A549 (cell line): ENCODE results near the gene DLG2.

Source experiments
- CEBPB ChIP-seq, 2 experiments: fragments of >200 bp in 1 of 2; sonication (Bioruptor Twin) in 1 of 2; formaldehyde crosslinking in 1 of 2; IDR thresholded peaks; 2 replicates each; pipeline ENCODE4 v1.6.1; 2012 to 2016
- CTCF ChIP-seq: fragments of >200 bp; sonication (Bioruptor Twin); formaldehyde crosslinking; IDR thresholded peaks from 3 replicates; pipeline ENCODE4 v1.5.1; 2016
- EHF ChIP-seq: fragments of 250-450 bp; sonication (Bioruptor Pico); IDR thresholded peaks from 2 replicates; pipeline ENCODE4 v1.5.0; 2020; ENCODE audit warnings: mild to moderate bottlenecking
- MAZ ChIP-seq: fragments of 150-350 bp; IDR thresholded peaks from 2 replicates; pipeline ENCODE4 v1.6.1; 2014; ENCODE audit warnings: antibody characterized with exemption, low read depth, low read length, borderline replicate concordance
- MYC ChIP-seq: IDR thresholded peaks from 2 replicates; pipeline ENCODE4 v1.6.1; 2012; ENCODE audit warnings: mild to moderate bottlenecking, inconsistent platforms, low read length, improper control_type of control experiment, borderline replicate concordance
- POLR2A ChIP-seq: IDR thresholded peaks from 2 replicates; pipeline ENCODE4 v1.6.1; 2012; ENCODE audit warnings: mild to moderate bottlenecking, low read length
- RCOR1 ChIP-seq: fragments of 150-350 bp; IDR thresholded peaks from 2 replicates; pipeline ENCODE4 v1.6.1; 2014; ENCODE audit warnings: antibody characterized with exemption, low read length, low read depth

GRCh38 chr11:85088286-85088685 is 538.9 kb downstream of the DLG2 start:
- TF ChIP-seq RCOR1, result no peak
- TF ChIP-seq CTCF, result no peak
- no peak for TF ChIP-seq CEBPB (IDR thresholded peaks at IDR 0.05)
- no peak for TF ChIP-seq EHF (CRISPR knock-in tag)
- TF ChIP-seq MYC, result no peak
- TF ChIP-seq POLR2A, result no peak
- no peak for TF ChIP-seq MAZ
